CD8-positive, alpha-beta memory T cell (primary cell): ENCODE results near the gene SLC22A16. TPM values are rescaled to one million over a fixed set of nuclear protein-coding genes. Genes with fewer than 3 reads are reported as not detected.

Experiments
- CTCF ChIA-PET: fragments of 350-600 bp; sonication (Branson Sonifier 250); formaldehyde crosslinking; loops from one replicate; lab custom pipeline; 2021; ENCODE audit warnings: antibody characterized with exemption; lab: Charles Lee
- POLR2A ChIA-PET: fragments of 350-600 bp; sonication (Branson Sonifier 250); formaldehyde crosslinking; loops from one replicate; lab custom pipeline; 2021; ENCODE audit warnings: antibody characterized with exemption; lab: Charles Lee
- DNase-seq, 5 donors: peaks; one replicate each; pipeline versions ENCODE4 v3.0.0 to v3.0.0-alpha.2; 2020 to 2022; ENCODE audit warnings: mixed read lengths in 1 of 5
- H3K27ac ChIP-seq: one replicate; pipeline ENCODE4 v1.7.0; 2013; ENCODE audit warnings: low read depth, mild to moderate bottlenecking, low read length, moderate library complexity
- H3K27me3 ChIP-seq: 2 replicates; pipeline ENCODE4 v1.7.0; 2013; ENCODE audit warnings: low read length, mild to moderate bottlenecking; ENCODE audit not compliant: insufficient read depth, poor library complexity, severe bottlenecking
- H3K36me3 ChIP-seq: 2 replicates; pipeline ENCODE4 v1.7.0; 2013; ENCODE audit warnings: mild to moderate bottlenecking, low read length, moderate library complexity; ENCODE audit not compliant: insufficient read depth
- H3K4me1 ChIP-seq: 2 replicates; pipeline ENCODE4 v1.7.0; 2013; ENCODE audit warnings: mild to moderate bottlenecking, low read length, moderate library complexity; ENCODE audit not compliant: insufficient read depth
- H3K4me3 ChIP-seq: 2 replicates; pipeline ENCODE4 v1.7.0; 2013; ENCODE audit warnings: mild to moderate bottlenecking, low read length
- H3K9me3 ChIP-seq: 2 replicates; pipeline ENCODE4 v1.7.0; 2013; ENCODE audit warnings: mild to moderate bottlenecking, low read length
- H3K27ac Mint-ChIP-seq, 8 donors: one replicate each; pipeline ENCODE4 v1.8.0; 2020 to 2021; ENCODE audit warnings: mixed read lengths in 8 of 8, mild to moderate bottlenecking in 6 of 8, inconsistent platforms in 3 of 8, moderate library complexity in 3 of 8
- H3K27me3 Mint-ChIP-seq, 2 donors: one replicate each; pipeline ENCODE4 v1.8.0; 2020 to 2021; ENCODE audit warnings: mixed read lengths in 2 of 2, mild to moderate bottlenecking in 1 of 2, moderate library complexity in 1 of 2
- H3K36me3 Mint-ChIP-seq, 3 donors: one replicate each; pipeline ENCODE4 v1.8.0; 2020 to 2021; ENCODE audit warnings: mixed read lengths in 3 of 3, inconsistent platforms in 1 of 3, mild to moderate bottlenecking in 1 of 3
- H3K4me1 Mint-ChIP-seq, 3 donors: one replicate each; pipeline ENCODE4 v1.8.0; 2020 to 2021; ENCODE audit warnings: mixed read lengths in 3 of 3, inconsistent platforms in 1 of 3, mild to moderate bottlenecking in 1 of 3
- H3K4me3 Mint-ChIP-seq, 7 donors: one replicate each; pipeline ENCODE4 v1.8.0; 2020 to 2021; ENCODE audit warnings: mixed read lengths in 7 of 7, mild to moderate bottlenecking in 6 of 7, moderate library complexity in 4 of 7, inconsistent platforms in 2 of 7
- H3K9me3 Mint-ChIP-seq, 5 donors: one replicate each; pipeline ENCODE4 v1.8.0; 2020 to 2022; ENCODE audit warnings: mixed read lengths in 5 of 5, mild to moderate bottlenecking in 3 of 5, moderate library complexity in 2 of 5, inconsistent platforms in 1 of 5
- polyA plus RNA-seq: library from polyadenylated mRNA; unstranded; fragments of 300-500 nt; fragmentation: Illumina TruSeq; gene quantifications from one replicate; pipeline ENCODE4 v1.2.3, GENCODE V29; 2021
- total RNA-seq, 2 experiments: library from RNA; stranded (reverse); gene quantifications; one replicate each; pipeline ENCODE4 v1.2.3, GENCODE V29; 2021

The SLC22A16 gene
- total and polyA plus RNA-seq, 3 experiments from 2014 or later = not detected

- Mint-ChIP-seq H3K27me3 (peaks cover 6 to 43% of the 10 kb centered on the region in 2 donors), H3K27ac (no peak overlapping the region), H3K4me1 (no peaks in the 10 kb centered on the region), H3K36me3 (no peaks in the 10 kb centered on the region), H3K4me3 (no peak overlapping the region), H3K9me3 (peaks cover 4 to 8% (median 5%) of the 10 kb centered on the region in 5 donors)
- Histone ChIP-seq H3K36me3 (no peaks in the 10 kb centered on the region), H3K4me3 (no peak overlapping the region), H3K4me1 (no peaks in the 10 kb centered on the region), H3K27ac (no peak overlapping the region), H3K27me3 (no peaks in the 10 kb centered on the region), H3K9me3 (no peaks in the 10 kb centered on the region)
- ChIA-PET POLR2A (no interaction called here), CTCF (no interaction called here)
- no peak for DNase-seq
Measured at GRCh38 chr6:110456694-110457093, 19.7 kb downstream of the SLC22A16 start.

GRCh38 chr6:110449541-110449895, 26.9 kb downstream of the SLC22A16 start:
- Histone ChIP-seq H3K4me3 (no peak overlapping the region), H3K4me1 (no peaks in the 10 kb centered on the region), H3K36me3 (no peaks in the 10 kb centered on the region), H3K9me3 (no peaks in the 10 kb centered on the region), H3K27ac (no peak overlapping the region), H3K27me3 (no peaks in the 10 kb centered on the region)
- Mint-ChIP-seq H3K4me1 (no peaks in the 10 kb centered on the region), H3K9me3 (no peaks in the 10 kb centered on the region), H3K27ac (no peak overlapping the region), H3K27me3 (peaks cover 4 to 10% of the 10 kb centered on the region in 2 donors), H3K4me3 (no peak overlapping the region), H3K36me3 (no peaks in the 10 kb centered on the region)
- CTCF ChIA-PET = no interaction called here
- DNase-seq = no peak
- POLR2A ChIA-PET = no interaction called here

GRCh38 chr6:110448846-110449540, 27.4 kb downstream of the SLC22A16 start:
- no peak overlapping the region for H3K27ac Mint-ChIP-seq
- no peak overlapping the region for H3K4me3 Mint-ChIP-seq
- POLR2A ChIA-PET = no interaction called here
- CTCF ChIA-PET = no interaction called here
- Histone ChIP-seq H3K4me3 (no peak overlapping the region), H3K27ac (no peak overlapping the region), H3K36me3 (no peaks in the 10 kb centered on the region), H3K9me3 (no peaks in the 10 kb centered on the region), H3K27me3 (no peaks in the 10 kb centered on the region), H3K4me1 (no peaks in the 10 kb centered on the region)
- DNase-seq = no peak
- no peaks in the 10 kb centered on the region for H3K36me3 Mint-ChIP-seq
- H3K4me1 Mint-ChIP-seq = no peaks in the 10 kb centered on the region
- no peaks in the 10 kb centered on the region for H3K9me3 Mint-ChIP-seq
- H3K27me3 Mint-ChIP-seq = peaks cover 4 to 10% of the 10 kb centered on the region in 2 donors

GRCh38 chr6:110447761-110448160, 28.7 kb downstream of the SLC22A16 start:
- H3K27ac Mint-ChIP-seq = no peak overlapping the region
- no peaks in the 10 kb centered on the region for H3K4me1 Mint-ChIP-seq
- no peak overlapping the region for H3K27ac ChIP-seq
- no peaks in the 10 kb centered on the region for H3K9me3 Mint-ChIP-seq
- H3K36me3 Mint-ChIP-seq = no peaks in the 10 kb centered on the region
- H3K27me3 Mint-ChIP-seq = peaks cover 3 to 8% of the 10 kb centered on the region in 2 donors
- no peaks in the 10 kb centered on the region for H3K9me3 ChIP-seq
- DNase-seq = no peak
- no peaks in the 10 kb centered on the region for H3K27me3 ChIP-seq
- CTCF ChIA-PET = no interaction called here
- POLR2A ChIA-PET = no interaction called here
- H3K36me3 ChIP-seq = no peaks in the 10 kb centered on the region
- H3K4me1 ChIP-seq = no peaks in the 10 kb centered on the region
- H3K4me3 Mint-ChIP-seq = no peak overlapping the region
- H3K4me3 ChIP-seq = no peak overlapping the region

- Histone ChIP-seq H3K27me3 (no peaks in the 10 kb centered on the region), H3K36me3 (no peaks in the 10 kb centered on the region), H3K9me3 (no peaks in the 10 kb centered on the region), H3K27ac (no peak overlapping the region), H3K4me1 (no peaks in the 10 kb centered on the region), H3K4me3 (no peak overlapping the region)
- ChIA-PET CTCF (no interaction called here), POLR2A (no interaction called here)
- Mint-ChIP-seq H3K4me3 (no peak overlapping the region), H3K27ac (no peak overlapping the region), H3K4me1 (no peaks in the 10 kb centered on the region), H3K9me3 (no peaks in the 10 kb centered on the region), H3K27me3 (peaks cover 3 to 6% of the 10 kb centered on the region in 2 donors), H3K36me3 (no peaks in the 10 kb centered on the region)
- DNase-seq = no peak
Measured at GRCh38 chr6:110446405-110446804, 30.0 kb downstream of the SLC22A16 start.

GRCh38 chr6:110440026-110440425, 36.4 kb downstream of the SLC22A16 start:
- ChIA-PET POLR2A (no interaction called here), CTCF (no interaction called here)
- H3K36me3 ChIP-seq = no peaks in the 10 kb centered on the region
- H3K36me3 Mint-ChIP-seq = no peaks in the 10 kb centered on the region
- H3K4me3 ChIP-seq = no peak overlapping the region
- H3K27ac Mint-ChIP-seq = no peak overlapping the region
- H3K4me1 ChIP-seq = no peaks in the 10 kb centered on the region
- H3K9me3 ChIP-seq = no peaks in the 10 kb centered on the region
- no peak overlapping the region for H3K27ac ChIP-seq
- H3K4me1 Mint-ChIP-seq = no peaks in the 10 kb centered on the region
- DNase-seq = no peak
- no peak overlapping the region for H3K4me3 Mint-ChIP-seq
- no peaks in the 10 kb centered on the region for H3K9me3 Mint-ChIP-seq
- H3K27me3 ChIP-seq = no peaks in the 10 kb centered on the region
- peaks cover 10 to 28% of the 10 kb centered on the region in 2 donors for H3K27me3 Mint-ChIP-seq

GRCh38 chr6:110439356-110439755, 37.1 kb downstream of the SLC22A16 start:
- no peaks in the 10 kb centered on the region for H3K27me3 ChIP-seq
- no peak overlapping the region for H3K4me3 ChIP-seq
- POLR2A ChIA-PET = no interaction called here
- H3K36me3 ChIP-seq = no peaks in the 10 kb centered on the region
- CTCF ChIA-PET = no interaction called here
- no peaks in the 10 kb centered on the region for H3K4me1 ChIP-seq
- Mint-ChIP-seq H3K27me3 (peaks cover 9 to 28% of the 10 kb centered on the region in 2 donors), H3K27ac (no peak overlapping the region), H3K36me3 (no peaks in the 10 kb centered on the region), H3K4me3 (no peak overlapping the region), H3K9me3 (no peaks in the 10 kb centered on the region), H3K4me1 (no peaks in the 10 kb centered on the region)
- H3K9me3 ChIP-seq = no peaks in the 10 kb centered on the region
- no peak overlapping the region for H3K27ac ChIP-seq
- DNase-seq = no peak

GRCh38 chr6:110434961-110435602, 41.3 kb downstream of the SLC22A16 start:
- no peaks in the 10 kb centered on the region for H3K4me1 Mint-ChIP-seq
- Histone ChIP-seq H3K36me3 (no peaks in the 10 kb centered on the region), H3K4me3 (no peak overlapping the region), H3K9me3 (no peaks in the 10 kb centered on the region), H3K27ac (no peak overlapping the region), H3K4me1 (no peaks in the 10 kb centered on the region), H3K27me3 (no peaks in the 10 kb centered on the region)
- ChIA-PET CTCF (no interaction called here), POLR2A (no interaction called here)
- H3K27me3 Mint-ChIP-seq = peaks cover 13 to 15% of the 10 kb centered on the region in 2 donors
- H3K36me3 Mint-ChIP-seq = no peaks in the 10 kb centered on the region
- no peak for DNase-seq
- H3K27ac Mint-ChIP-seq = no peak overlapping the region
- H3K4me3 Mint-ChIP-seq = no peak overlapping the region
- H3K9me3 Mint-ChIP-seq = no peaks in the 10 kb centered on the region
